NCI-H146 treated with DMSO at 0.1 percent for 48 hours (cell line): Measurements from ENCODE around the gene ATP5F1D.
A peak's percentile ranks its signal among the peaks of the same experiment; 100 is the strongest.
"Not testable (repeated sequence)": the region's sequence is repeated elsewhere in the genome, so short reads cannot be mapped to it uniquely, and the experiment has no call there.

Experiments
- DNase-seq: peaks from one replicate; lab custom pipeline; 2025; ENCODE audit not compliant: unreplicated experiment; lab: John Stamatoyannopoulos, UW

Gene ATP5F1D

DNA sequence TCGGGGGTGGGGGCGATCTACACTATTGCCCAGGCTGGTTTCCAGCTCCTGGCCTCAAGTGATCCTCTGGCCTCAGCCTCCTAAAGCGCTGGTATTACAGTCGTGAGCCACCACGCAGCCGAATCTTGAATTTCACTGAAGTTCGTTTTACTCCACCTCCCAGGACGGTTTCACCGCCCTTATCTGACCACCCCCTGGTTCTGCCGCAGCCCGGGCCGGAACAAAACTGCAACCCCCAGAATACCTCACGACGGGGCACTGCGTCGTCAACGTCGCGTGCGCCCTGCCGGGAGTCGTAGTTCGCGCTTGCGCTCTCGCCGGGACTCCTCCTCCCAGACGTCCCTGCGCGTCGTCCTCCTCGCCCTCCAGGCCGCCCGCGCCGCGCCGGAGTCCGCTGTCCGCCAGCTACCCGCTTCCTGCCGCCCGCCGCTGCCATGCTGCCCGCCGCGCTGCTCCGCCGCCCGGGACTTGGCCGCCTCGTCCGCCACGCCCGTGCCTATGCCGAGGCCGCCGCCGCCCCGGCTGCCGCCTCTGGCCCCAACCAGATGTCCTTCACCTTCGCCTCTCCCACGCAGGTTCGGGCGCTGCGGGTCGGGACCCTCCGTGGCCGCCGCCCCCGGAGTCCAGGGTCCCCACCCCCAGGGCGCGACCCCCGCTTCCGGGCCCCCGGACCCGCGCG is at the start of gene ATP5F1D:
TSS of gene ATP5F1D (plus strand) at position 335 of the 679 bp plus-strand sequence. CDS start at position 435, 100 bp downstream.
- DNase-seq = peak; percentile 61

DNA sequence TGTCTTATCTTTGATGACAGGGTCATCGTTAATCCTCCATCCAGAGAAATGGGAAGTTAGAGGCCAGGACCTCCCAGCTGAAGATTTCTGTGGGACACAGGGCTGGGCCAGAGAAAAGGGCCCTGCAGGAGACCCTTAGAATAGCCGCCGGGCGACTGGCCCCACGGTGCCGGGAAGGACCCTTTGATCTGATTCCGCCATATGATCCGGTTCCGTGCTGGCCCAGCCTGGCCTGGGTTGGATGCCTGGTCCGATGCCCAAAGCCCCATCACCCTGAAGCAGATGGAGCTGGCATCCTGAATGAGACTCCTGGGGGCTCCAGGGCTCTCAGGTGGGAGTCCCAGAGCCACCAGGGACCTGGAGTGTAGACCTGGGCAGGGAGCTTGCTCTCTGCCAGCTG is 42.0 kb upstream of the ATP5F1D start:
- no peak for DNase-seq

DNA sequence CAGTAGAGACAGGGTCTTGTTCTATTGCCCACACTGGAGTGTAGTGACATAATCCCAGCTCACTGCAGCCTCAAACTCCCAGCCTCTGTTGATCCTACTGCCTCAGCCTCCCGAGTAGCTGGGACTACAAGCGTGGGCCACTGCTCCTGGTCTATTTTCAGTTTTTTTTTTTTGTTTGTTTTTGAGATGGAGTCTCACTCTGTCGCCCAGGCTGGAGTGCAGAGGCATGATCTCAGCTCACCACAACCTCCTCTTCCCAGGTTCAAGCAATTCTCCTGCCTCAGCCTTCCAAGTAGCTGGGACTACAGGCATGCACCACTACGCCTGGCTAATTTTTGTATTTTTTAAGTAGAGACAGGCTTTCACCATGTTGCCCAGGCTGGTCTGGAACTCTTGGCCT is 40.9 kb upstream of the ATP5F1D start:
- DNase-seq = not testable (repeated sequence)

DNA sequence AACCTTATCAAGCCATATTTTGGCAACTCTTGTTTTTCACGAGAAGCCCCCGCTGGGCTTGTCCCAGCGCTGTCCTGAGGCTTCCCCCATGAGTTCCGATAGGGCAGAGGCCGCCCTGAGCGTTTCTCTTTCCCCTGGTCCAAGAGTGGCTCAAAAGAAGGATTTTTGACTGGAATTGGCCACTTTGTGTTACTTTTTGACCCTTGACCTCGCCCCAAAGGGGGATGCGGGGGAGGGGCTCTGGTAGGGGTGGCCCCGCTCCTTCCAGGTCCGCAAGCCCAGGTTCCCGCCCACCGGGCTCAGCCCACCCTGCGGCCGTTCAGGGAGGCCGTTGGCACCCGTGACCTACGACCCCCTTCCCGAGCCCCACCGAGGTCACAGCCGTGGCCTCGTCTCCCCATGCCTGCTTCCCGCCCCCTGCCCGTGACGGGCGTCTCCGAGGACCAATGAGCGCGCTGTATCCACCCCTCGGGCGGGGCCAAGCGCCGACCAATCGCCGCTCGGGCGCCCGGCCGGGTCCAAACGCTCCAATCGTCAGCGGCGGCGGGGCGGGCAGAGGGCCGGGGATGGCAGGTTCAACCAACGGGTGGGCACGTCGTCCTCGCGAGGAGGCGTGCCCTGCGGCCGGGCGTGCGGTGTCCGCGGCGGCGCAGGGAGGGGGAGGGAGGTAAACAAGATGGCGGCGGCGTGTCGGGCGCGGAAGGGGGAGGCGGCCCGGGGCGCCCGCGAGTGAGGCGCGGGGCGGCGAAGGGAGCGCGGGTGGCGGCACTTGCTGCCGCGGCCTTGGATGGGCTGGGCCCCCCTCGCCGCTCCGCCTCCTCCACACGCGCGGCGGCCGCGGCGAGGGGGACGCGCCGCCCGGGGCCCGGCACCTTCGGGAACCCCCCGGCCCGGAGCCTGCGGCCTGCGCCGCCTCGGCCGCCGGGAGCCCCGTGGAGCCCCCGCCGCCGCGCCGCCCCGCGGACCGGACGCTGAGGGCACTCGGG is 36.1 kb upstream of the ATP5F1D start, which contains the start of gene STK11:
TSS of gene STK11 (plus strand) at position 665 of the 986 bp plus-strand sequence. CDS start 1,136 bp downstream, outside the sequence.
- DNase-seq = peak; percentile 76

- DNase-seq = no peak
These were observed 35.2 kb upstream of the ATP5F1D start for GRCh38 chr19:1206150-1206863.

DNA sequence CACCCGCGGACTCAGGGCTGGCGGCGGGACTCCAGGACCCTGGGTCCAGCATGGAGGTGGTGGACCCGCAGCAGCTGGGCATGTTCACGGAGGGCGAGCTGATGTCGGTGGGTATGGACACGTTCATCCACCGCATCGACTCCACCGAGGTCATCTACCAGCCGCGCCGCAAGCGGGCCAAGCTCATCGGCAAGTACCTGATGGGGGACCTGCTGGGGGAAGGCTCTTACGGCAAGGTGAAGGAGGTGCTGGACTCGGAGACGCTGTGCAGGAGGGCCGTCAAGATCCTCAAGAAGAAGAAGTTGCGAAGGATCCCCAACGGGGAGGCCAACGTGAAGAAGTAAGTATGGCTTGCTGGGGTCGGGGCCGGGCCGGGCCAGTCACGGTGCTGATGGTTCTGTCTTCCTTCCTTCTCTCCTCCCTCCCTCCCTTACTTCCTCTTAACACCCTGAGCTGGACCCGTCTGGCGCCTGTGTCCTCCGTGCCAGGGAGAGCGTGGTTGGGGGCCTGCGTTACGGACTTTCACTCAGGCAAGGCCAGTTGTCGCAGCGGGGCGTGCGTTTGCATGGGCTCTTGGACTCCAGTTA is 34.6 kb upstream of the ATP5F1D start:
- DNase-seq = no peak

DNA sequence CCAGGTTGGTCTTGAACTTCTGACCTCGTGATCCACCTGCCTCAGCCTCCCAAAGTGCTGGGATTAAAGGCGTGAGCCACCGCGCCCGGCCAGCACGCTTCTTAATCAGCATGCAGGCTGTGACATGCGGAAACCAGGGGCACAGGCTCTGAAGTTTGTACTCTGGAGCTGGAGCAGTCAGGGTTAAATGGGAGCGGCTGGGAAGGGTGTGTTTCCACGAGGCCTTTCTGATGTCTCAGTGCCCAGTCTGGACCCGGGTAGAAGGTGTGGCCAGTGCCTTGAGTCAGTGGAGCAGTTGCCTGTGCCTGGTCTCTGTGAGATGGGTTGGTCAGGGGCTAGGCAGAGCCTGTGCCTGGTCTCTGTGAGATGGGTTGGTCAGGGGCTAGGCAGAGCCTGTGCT is 32.7 kb upstream of the ATP5F1D start:
- not testable (repeated sequence) for DNase-seq

GRCh38 chr19:1210227-1210538 is 31.4 kb upstream of the ATP5F1D start:
- DNase-seq = no peak

DNA sequence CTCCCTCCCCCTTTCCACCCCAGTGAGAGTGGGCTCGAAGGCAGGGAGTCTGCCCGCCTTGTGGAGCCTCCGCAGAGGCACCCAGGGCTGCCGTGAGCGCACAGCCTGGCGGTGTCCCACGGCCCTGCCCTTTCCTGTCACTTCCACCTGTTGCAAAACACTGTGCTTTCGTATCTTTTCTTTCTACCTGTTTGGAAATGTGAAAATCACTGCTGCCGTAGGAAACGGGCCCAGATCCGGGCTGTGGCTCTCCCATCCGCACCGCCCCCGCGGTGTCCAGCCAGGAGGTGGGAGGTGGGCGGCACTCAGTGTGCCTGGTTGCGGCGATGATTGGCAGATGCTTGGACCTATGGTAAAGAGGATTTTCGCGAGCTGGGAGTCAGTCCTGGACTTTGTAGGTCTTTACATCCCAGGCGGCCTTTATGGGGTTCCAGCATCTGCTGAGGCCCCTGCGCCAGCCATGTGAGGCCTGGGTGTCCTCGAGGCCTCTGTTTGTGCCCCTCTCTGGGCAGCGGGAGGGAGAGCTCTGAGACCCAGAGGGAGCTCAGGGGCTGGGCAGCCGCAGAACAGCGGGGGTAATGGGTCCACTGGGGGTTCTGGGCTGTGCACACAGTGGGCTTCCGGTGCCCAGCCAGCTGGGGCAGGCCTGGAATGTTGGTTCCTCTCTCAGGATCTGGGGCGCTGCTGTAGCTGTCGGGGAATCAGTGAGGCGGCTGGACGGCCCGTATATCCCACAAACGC is 29.9 kb upstream of the ATP5F1D start:
- no peak for DNase-seq

DNA sequence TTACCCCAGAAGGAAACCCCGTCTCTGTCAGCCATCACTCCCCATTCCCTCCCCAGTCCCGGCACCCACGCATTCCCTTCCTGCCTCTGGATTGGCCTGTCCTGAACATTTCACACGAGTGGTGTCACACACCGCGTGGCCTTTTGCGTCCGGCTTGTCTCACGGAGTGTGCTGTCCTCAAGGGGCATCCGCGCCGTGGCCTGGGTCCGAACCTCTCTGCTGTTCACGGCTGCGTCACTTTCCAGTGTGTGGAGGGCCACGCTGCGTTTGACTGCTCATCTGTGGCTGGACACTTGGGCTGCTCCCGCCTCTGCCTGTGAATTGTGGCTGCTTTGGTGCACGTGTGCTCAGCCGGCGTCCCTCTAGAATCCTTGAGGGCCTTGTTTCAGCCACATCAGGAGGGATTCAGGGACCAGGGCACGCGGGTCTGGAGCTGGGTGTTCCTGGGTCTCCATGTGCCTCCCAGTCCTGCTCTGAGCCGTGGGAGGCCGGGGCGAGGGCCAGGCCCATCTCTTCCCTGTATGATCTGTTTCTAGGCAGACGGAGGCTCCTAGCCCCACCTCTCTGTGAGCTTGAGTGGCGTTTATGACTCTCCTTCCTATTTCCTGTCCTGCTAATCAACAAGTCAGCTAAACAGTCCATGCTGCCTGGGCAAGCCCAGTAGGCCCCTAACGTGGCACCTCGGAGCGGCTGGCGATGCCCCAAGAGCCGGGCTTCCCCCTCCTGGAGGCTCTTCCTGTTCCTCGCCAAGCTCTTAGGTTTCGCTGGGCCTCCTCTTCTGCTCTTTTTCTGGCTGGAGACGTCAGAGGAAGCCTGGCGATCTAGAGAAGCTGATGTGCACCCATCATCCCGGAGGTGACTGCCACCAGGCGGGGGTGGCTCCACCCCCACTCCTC is 27.9 kb upstream of the ATP5F1D start:
- no peak for DNase-seq

GRCh38 chr19:1214299-1214861 is 27.2 kb upstream of the ATP5F1D start:
- DNase-seq = no peak

GRCh38 chr19:1214862-1215731 is 26.5 kb upstream of the ATP5F1D start:
- no peak for DNase-seq

DNA sequence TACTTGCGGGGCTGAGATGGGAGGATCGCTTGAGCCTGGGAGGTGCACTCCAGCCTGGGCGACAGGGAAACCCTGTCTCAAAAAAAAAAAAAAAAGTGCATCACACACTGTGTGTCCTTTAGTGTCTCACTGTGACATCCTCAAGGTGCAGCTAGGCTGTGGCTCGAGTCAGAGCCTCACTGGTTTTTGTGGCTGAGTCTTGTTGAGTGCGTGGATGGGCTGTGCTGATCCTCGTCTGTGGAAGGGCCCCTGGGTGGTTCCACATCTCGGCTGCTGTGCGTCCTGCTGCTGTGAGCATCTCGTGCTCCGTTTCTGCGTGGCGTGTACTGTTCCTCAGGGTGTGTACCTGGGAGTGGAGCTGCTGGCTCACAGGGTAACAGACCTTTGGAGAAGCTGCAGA is 24.8 kb upstream of the ATP5F1D start:
- no peak for DNase-seq

GRCh38 chr19:1217366-1217765 is 24.2 kb upstream of the ATP5F1D start:
- DNase-seq = no peak

- no peak for DNase-seq
These were observed 22.6 kb upstream of the ATP5F1D start for GRCh38 chr19:1218751-1219567.

GRCh38 chr19:1219786-1220476 is 21.6 kb upstream of the ATP5F1D start:
- no peak for DNase-seq

GRCh38 chr19:1220477-1220930 is 21.0 kb upstream of the ATP5F1D start:
- DNase-seq = no peak
